Esophagus squamous epithelium (tissue), 5 donors: Measurements from ENCODE around the gene GCFC2. TPM values are rescaled to one million over a fixed set of nuclear protein-coding genes. Genes with fewer than 3 reads are reported as not detected.

Experiments
- DNase-seq: peaks from one replicate; lab custom pipeline; 2025; lab: John Stamatoyannopoulos, UW
- H3K27ac ChIP-seq, 4 donors: fragments of 200-600 bp; sonication (generic); one replicate each; pipeline ENCODE4 v1.5.1; 2016 to 2019; ENCODE audit warnings: mild to moderate bottlenecking in 1 of 4
- H3K27me3 ChIP-seq, 4 donors: fragments of 200-600 bp; sonication (generic); 1 replicate in 3 of 4; 2 replicates in 1 of 4; pipeline versions ENCODE4 v1.5.1 to v1.6.0; 2017 to 2021; ENCODE audit warnings: antibody characterized with exemption in 1 of 4
- H3K36me3 ChIP-seq, 3 donors: fragments of 200-600 bp; sonication (generic); one replicate each; pipeline ENCODE4 v1.5.1; 2016 to 2019
- H3K4me1 ChIP-seq, 3 donors: fragments of 200-600 bp; sonication (generic); one replicate each; pipeline ENCODE4 v1.5.1; 2017 to 2019
- H3K4me3 ChIP-seq, 4 donors: fragments of 200-600 bp; sonication (generic); 1 replicate in 3 of 4; 2 replicates in 1 of 4; pipeline ENCODE4 v1.5.1; 2016 to 2019; ENCODE audit warnings: mild to moderate bottlenecking in 2 of 4, moderate library complexity in 1 of 4
- H3K9me3 ChIP-seq, 3 donors: fragments of 200-600 bp; sonication (generic); one replicate each; pipeline ENCODE4 v1.5.1; 2016 to 2019
- CTCF ChIP-seq, 6 experiments: fragments of 450-650 bp in 4 of 6; fragments of 200-600 bp in 2 of 6; sonication (generic) in 2 of 6; IDR thresholded peaks; one replicate each; pipeline ENCODE4 v1.5.1; 2016 to 2019; ENCODE audit warnings: antibody characterized with exemption in 6 of 6, mild to moderate bottlenecking in 4 of 6, moderate library complexity in 4 of 6
- POLR2A ChIP-seq, 4 donors: fragments of 450-650 bp; IDR thresholded peaks; one replicate each; pipeline ENCODE4 v1.6.1; 2017; ENCODE audit warnings: antibody characterized with exemption in 4 of 4, mild to moderate bottlenecking in 4 of 4, moderate library complexity in 3 of 4
- WGBS, 2 donors: methylation state at CpG; one replicate each; pipeline ENCODE4 v1.1.5; 2018; 5-methylcytosine and 5-hydroxymethylcytosine counted together
- intact Hi-C: fragments of 100-400 bp; cut with DNase I; formaldehyde crosslinking; loops from one replicate; pipeline ENCODE4 v1.15.0; 2022
- small RNA-seq, 4 donors: library from RNA; depleted of rRNA; stranded (forward); fragments of <200 nt; gene quantifications; one replicate each; pipeline ENCODE3, GENCODE V24; 2016
- total RNA-seq, 4 donors: library from RNA; depleted of rRNA; stranded (reverse); fragments of >200 nt; gene quantifications; one replicate each; pipeline ENCODE4 v1.1.0, GENCODE V29; 2016
- donor health status: DM: yes; HTN: yes; CAD: no.

Gene GCFC2
- total RNA-seq, 4 donors from 2014 or later, result 10.2 to 22.7 (median 14.5) TPM

GRCh38 chr2:75612862-75613243 is 97.9 kb downstream of the GCFC2 start:
- H3K27ac ChIP-seq, result no peak overlapping the region
- 76 to 88% methylated on average over 5 of the region's 5 CpGs for WGBS, 2 donors
- intact Hi-C loops, result loop anchor here (5.0 kb wide), 1 partner anchor 151 kb away; no protein-coding TSS in a partner anchor
- DNase-seq, result no peak
- TF ChIP-seq POLR2A (IDR thresholded peaks at IDR 0.05), result no peak
- TF ChIP-seq CTCF (IDR thresholded peaks at IDR 0.05), result no peak
- H3K36me3 ChIP-seq, result no peaks in the 10 kb centered on the region
- no peaks in the 10 kb centered on the region for H3K9me3 ChIP-seq
- H3K4me3 ChIP-seq, result no peak overlapping the region
- peaks cover 0 to 43% (median 0%) of the 10 kb centered on the region in 4 donors for H3K27me3 ChIP-seq
- peaks cover 0 to 7% (median 4%) of the 10 kb centered on the region in 3 donors for H3K4me1 ChIP-seq

Small RNA genes within 50 kb of the gene (small RNA-seq; reads per million reads assigned to genes)
- 0 reads per million in 4 donors for gene RF00012

Other genes with a start within 250 kb of the GCFC2 start
- 1 to 10 TPM in 2 of 4 donors, under 1 TPM in 1, not detected in 1; 0.26 to 9.4 (median 2.3) TPM for gene EVA1A, start 150.0 kb downstream of the GCFC2 start, total RNA-seq
- gene MRPL19, start 64.1 kb downstream of the GCFC2 start, total RNA-seq, result 10 to 100 TPM; 29.6 to 48.5 (median 43.6) TPM